ENCODE data around the gene FILIP1L.

DNA sequence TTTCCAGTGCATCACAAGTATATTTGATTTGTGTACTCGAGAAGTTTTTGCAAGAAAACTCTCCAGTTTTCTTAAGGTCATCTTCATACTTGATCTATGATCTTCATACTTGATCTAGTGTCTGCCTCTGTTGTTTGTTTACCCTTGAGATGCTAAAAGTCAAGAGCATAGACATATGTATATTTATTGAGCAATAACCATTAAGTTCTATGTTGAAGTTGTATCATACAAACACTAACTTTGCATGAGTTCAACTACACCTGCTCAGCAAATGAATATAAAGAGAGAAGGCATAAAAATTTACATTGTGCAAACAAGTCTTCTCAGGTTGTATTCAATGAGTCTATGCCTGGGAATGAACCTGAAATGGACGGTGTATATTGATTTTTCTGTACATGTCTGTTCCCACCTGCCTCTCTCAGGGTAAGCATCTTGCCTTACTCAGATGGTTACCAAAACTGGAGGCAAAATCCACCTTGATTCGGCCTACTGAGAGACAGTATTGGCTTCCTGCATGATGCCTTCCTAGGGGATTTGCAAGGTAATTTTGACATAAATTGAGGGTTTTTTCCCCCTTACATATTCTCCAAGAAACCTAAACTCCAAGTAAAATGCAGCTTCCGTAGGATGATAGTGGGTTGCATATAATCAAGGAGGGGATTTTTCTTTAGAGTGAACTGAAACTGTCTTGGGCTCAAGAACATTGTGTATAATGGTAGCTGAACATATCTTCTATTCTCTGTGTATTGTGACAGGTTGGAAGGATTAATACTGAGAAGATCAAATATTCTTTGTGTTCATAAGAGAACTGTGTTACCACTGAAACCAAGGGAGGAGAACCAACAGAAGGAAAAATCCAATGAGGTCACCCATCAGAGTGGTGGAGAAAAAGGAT is 110.4 kb downstream of the FILIP1L start:
- no peak for TF ChIP-seq EZH2phosphoT487 (conservative IDR thresholded peaks at IDR 0.05; ENCODE audit: low read length)
- TF ChIP-seq, protein P1, sequence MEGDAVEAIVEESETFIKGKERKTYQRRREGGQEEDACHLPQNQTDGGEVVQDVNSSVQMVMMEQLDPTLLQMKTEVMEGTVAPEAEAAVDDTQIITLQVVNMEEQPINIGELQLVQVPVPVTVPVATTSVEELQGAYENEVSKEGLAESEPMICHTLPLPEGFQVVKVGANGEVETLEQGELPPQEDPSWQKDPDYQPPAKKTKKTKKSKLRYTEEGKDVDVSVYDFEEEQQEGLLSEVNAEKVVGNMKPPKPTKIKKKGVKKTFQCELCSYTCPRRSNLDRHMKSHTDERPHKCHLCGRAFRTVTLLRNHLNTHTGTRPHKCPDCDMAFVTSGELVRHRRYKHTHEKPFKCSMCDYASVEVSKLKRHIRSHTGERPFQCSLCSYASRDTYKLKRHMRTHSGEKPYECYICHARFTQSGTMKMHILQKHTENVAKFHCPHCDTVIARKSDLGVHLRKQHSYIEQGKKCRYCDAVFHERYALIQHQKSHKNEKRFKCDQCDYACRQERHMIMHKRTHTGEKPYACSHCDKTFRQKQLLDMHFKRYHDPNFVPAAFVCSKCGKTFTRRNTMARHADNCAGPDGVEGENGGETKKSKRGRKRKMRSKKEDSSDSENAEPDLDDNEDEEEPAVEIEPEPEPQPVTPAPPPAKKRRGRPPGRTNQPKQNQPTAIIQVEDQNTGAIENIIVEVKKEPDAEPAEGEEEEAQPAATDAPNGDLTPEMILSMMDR (IDR thresholded peaks at IDR 0.05; ENCODE audit: insufficient read depth, low read length, poor library complexity, severe bottlenecking): no peak
